ENCODE measurements around the gene GRID2. TPM values are rescaled to one million over a fixed set of nuclear protein-coding genes. Genes with fewer than 3 reads are reported as not detected.

Gene GRID2
- total and polyA plus RNA-seq, 2 of the 4 experiments (the other 2 are of a cell fraction): under 0.01 TPM; not detected in 1

- no peak for ATAC-seq (ENCODE audit: low read depth)
- TF ChIP-seq MAFK (IDR thresholded peaks at IDR 0.05; ENCODE audit: low read depth, low read length) (peak; percentile 64; the same call in 1 of the 2 replicates), MAZ (IDR thresholded peaks at IDR 0.05; ENCODE audit: borderline replicate concordance, low read depth, low read length) (no peak)
- in situ Hi-C loops (cut with MboI; ENCODE audit: low sequenced_read_pairs) (no loop called here), intact Hi-C loops (cut with micrococcal nuclease) (no loop called here), dilution Hi-C loops (cut with HindIII; ENCODE audit: low sequenced_read_pairs, unreplicated experiment) (no loop called here)
- no peak for DNase-seq
- Histone ChIP-seq H2AFZ (replicated peaks; ENCODE audit: low read length, poor library complexity) (no peak overlapping the region), H2BK20ac (ENCODE audit: low read depth, low read length) (no peak overlapping the region), H3K4ac (ENCODE audit: low read depth, low read length) (no peak overlapping the region), H3K79me1 (ENCODE audit: low read depth in 1 of 2, low read length in 2 of 2) (no peaks in the 10 kb centered on the region), H3K56ac (ENCODE audit: extremely low read depth, insufficient read depth, low read length) (no peak overlapping the region), H4K91ac (ENCODE audit: insufficient read depth, low read depth, low read length) (no peak overlapping the region), H4K20me1 (ENCODE audit: insufficient read depth, low read length) (no peaks in the 10 kb centered on the region), H2BK5ac (ENCODE audit: low read depth, low read length, poor library complexity, severe bottlenecking) (no peak overlapping the region), H4K8ac (ENCODE audit: low read depth in 2 of 2, low read length in 2 of 2) (no peak overlapping the region), H2AK5ac (ENCODE audit: low read depth, low read length) (no peak overlapping the region), H3K9me1 (ENCODE audit: insufficient read depth, low read length) (no peaks in the 10 kb centered on the region), H3K4me3 (ENCODE audit: insufficient read depth, low read depth, low read length) (no peak overlapping the region), H3K27ac (ENCODE audit: insufficient read depth, low read length) (no peak overlapping the region), H2AK9ac (replicated peaks; ENCODE audit: low read depth, low read length, poor library complexity) (no peak overlapping the region), H2BK120ac (ENCODE audit: low read depth, low read length) (no peak overlapping the region), H3K18ac (ENCODE audit: low read depth, low read length) (no peak overlapping the region), H2BK15ac (ENCODE audit: low read depth, low read length) (no peak overlapping the region), H3K9me3 (ENCODE audit: control insufficient read depth, insufficient read depth, low read length) (no peaks in the 10 kb centered on the region), H3K27me3 (ENCODE audit: control insufficient read depth, insufficient read depth, low read length) (no peaks in the 10 kb centered on the region), H4K5ac (ENCODE audit: low read depth, low read length) (no peak overlapping the region), H3K14ac (replicated peaks; ENCODE audit: low read depth, low read length) (no peak overlapping the region), H3K23ac (ENCODE audit: low read depth, low read length) (no peak overlapping the region), H3K36me3 (ENCODE audit: control insufficient read depth, insufficient read depth, low read length) (no peaks in the 10 kb centered on the region), H3K9ac (ENCODE audit: low read depth, low read length) (no peak overlapping the region), H3K4me1 (ENCODE audit: control insufficient read depth, insufficient read depth, low read length) (no peaks in the 10 kb centered on the region), H3K4me2 (ENCODE audit: low read depth, low read length) (no peak overlapping the region)
- ChIA-PET POLR2A (ENCODE audit: unreplicated experiment) (no interaction called here), CTCF (no interaction called here)
- no TSS peak for BruUV-seq (replicated peaks)
- no CpG with 5 or more reads among the region's 6 CpGs for WGBS, 2 experiments (ENCODE audit: extremely low coverage in 2 of 2, insufficient read length in 1 of 2)
Measured at GRCh38 chr4:93053140-93053539, 749.4 kb downstream of the GRID2 start.
